Ascending aorta (tissue), 2 donors: Measurements from ENCODE around the gene GRM5. TPM values are rescaled to one million over a fixed set of nuclear protein-coding genes. Genes with fewer than 3 reads are reported as not detected.

Experiments used
- DNase-seq, 2 donors: peaks; one replicate each; pipeline ENCODE4 v3.0.0-alpha.2; 2019; ENCODE audit warnings: low spot score in 2 of 2
- H3K27ac ChIP-seq, 2 donors: fragments of 200-600 bp; sonication (generic); one replicate each; pipeline ENCODE4 v1.5.1; 2016 to 2017; ENCODE audit warnings: mild to moderate bottlenecking in 1 of 2
- H3K27me3 ChIP-seq: fragments of 200-600 bp; sonication (generic); one replicate; pipeline ENCODE4 v1.5.1; 2017
- H3K36me3 ChIP-seq, 2 donors: fragments of 200-600 bp; sonication (generic); one replicate each; pipeline ENCODE4 v1.5.1; 2016
- H3K4me1 ChIP-seq, 2 donors: fragments of 200-600 bp; sonication (generic); one replicate each; pipeline ENCODE4 v1.5.1; 2016 to 2017; ENCODE audit warnings: mild to moderate bottlenecking in 1 of 2
- H3K4me3 ChIP-seq, 2 donors: fragments of 200-600 bp; sonication (generic); one replicate each; pipeline ENCODE4 v1.5.1; 2016 to 2017; ENCODE audit warnings: mild to moderate bottlenecking in 1 of 2
- H3K9me3 ChIP-seq, 2 donors: fragments of 200-600 bp; sonication (generic); one replicate each; pipeline ENCODE4 v1.5.1; 2016
- CTCF ChIP-seq, 3 experiments: fragments of 200-600 bp in 2 of 3; fragments of 450-650 bp in 1 of 3; sonication (generic) in 2 of 3; IDR thresholded peaks; one replicate each; pipeline ENCODE4 v1.5.1; 2016 to 2019; ENCODE audit warnings: antibody characterized with exemption in 3 of 3, mild to moderate bottlenecking in 1 of 3, moderate library complexity in 1 of 3
- intact Hi-C: fragments of 100-400 bp; cut with DNase I; formaldehyde crosslinking; loops from one replicate; pipeline ENCODE4 v1.15.1; 2023
- total RNA-seq: library from RNA; depleted of rRNA; stranded (reverse); fragments of >200 nt; gene quantifications from one replicate; pipeline ENCODE4 v1.1.0, GENCODE V29; 2016

Gene GRM5
- total RNA-seq, 1 donor from 2014 or later: 10.2 TPM

DNA sequence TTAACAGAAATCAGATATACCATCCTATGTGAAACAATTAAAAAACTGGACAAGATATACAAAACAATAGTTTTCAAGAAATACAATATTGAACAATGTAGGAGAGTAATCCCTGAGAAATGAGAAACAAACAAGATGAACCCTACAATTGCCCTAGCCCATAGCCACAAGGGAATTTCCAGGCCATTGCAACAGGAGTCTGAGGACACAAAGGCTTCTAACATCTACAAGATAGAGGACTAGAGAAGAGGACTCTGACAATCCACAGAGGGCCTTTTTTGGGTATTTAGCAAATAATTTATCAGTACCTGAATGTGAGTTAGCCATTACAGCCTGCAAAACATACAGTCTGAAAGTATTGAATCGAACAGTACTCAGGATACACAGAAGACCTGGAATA is 251.7 kb downstream of the GRM5 start:
- Histone ChIP-seq H3K27me3 (no peaks in the 10 kb centered on the region), H3K27ac (no peak overlapping the region), H3K4me3 (no peak overlapping the region), H3K4me1 (no peaks in the 10 kb centered on the region), H3K36me3 (no peaks in the 10 kb centered on the region), H3K9me3 (no peaks in the 10 kb centered on the region)
- intact Hi-C loops: no loop called here
- no peak for TF ChIP-seq CTCF (IDR thresholded peaks at IDR 0.05)
- no peak for DNase-seq

DNA sequence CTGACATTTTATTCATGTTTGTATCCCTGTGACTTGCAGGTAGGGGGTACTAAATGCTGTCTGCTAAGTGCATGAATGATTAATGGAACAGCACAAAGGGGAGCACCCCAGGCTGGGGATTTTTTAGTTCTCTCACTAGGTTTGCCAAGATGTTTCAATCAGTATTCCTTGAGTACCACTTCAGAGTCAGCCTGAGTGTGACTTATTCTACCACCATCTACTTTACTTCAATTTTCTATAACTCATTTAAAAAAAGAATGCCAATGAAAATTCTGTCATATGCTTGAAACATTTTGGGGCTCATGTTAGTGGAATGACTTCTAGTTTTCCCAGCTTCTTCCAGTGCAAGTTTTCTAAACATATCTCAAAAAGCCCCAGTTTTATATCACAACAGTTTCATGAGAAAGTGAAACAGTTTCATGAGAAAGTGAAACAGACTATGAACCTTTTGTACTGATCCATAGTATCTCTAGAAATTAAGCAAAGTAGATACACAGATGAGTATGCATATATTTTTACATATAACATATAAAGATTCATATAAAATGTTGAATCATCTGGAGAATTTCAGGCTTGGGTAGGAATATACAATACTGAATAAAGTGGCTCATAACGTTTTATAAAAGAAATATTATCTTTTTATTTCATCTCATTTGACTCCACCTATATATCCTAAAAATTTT is 252.4 kb downstream of the GRM5 start:
- H3K27me3 ChIP-seq: no peaks in the 10 kb centered on the region
- no peaks in the 10 kb centered on the region for H3K36me3 ChIP-seq
- H3K4me1 ChIP-seq: no peaks in the 10 kb centered on the region
- H3K9me3 ChIP-seq: no peaks in the 10 kb centered on the region
- no peak for DNase-seq
- no peak overlapping the region for H3K27ac ChIP-seq
- no peak for TF ChIP-seq CTCF (IDR thresholded peaks at IDR 0.05)
- intact Hi-C loops: no loop called here
- H3K4me3 ChIP-seq: no peak overlapping the region

DNA sequence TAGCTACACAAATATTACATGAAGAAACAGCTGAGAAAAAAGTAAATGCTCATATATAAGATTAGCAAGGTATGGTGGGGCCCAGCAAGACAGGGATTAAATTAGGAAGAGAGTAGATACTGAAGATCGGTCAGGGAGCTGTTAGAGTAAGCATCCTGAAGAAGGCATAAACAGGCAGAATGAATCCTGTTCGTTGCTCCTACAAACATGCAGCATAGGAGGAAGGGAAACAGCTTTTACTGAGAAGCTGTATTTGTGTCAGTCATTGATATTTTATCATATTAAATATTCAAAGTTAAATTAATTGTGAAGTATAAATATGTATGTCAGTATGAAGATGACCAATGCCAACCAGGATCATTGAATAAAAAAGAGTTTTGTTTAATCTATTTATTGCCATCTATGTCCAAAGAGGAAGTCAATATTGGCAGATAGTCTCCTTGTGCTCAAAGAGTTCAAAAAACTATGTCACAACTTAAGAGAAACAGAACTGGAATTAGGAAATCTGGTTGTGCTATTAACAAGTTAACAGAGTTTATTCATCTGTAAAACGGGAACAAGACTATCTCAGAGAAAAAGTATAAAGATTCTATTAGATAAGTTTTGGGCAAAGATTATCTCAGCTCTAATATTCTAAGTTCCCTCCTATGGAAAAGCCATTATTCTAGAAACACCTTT is 255.2 kb downstream of the GRM5 start:
- no peaks in the 10 kb centered on the region for H3K9me3 ChIP-seq
- TF ChIP-seq CTCF (IDR thresholded peaks at IDR 0.05): no peak
- no peaks in the 10 kb centered on the region for H3K4me1 ChIP-seq
- intact Hi-C loops: no loop called here
- no peak overlapping the region for H3K27ac ChIP-seq
- H3K27me3 ChIP-seq: no peaks in the 10 kb centered on the region
- no peak for DNase-seq
- no peaks in the 10 kb centered on the region for H3K36me3 ChIP-seq
- no peak overlapping the region for H3K4me3 ChIP-seq

- Histone ChIP-seq H3K27ac (no peak overlapping the region), H3K36me3 (no peaks in the 10 kb centered on the region), H3K4me1 (no peaks in the 10 kb centered on the region), H3K4me3 (no peak overlapping the region), H3K9me3 (no peaks in the 10 kb centered on the region), H3K27me3 (no peaks in the 10 kb centered on the region)
- no peak for DNase-seq
- TF ChIP-seq CTCF (IDR thresholded peaks at IDR 0.05): no peak
- intact Hi-C loops: no loop called here
These were observed 256.7 kb downstream of the GRM5 start for GRCh38 chr11:88809126-88809525.

DNA sequence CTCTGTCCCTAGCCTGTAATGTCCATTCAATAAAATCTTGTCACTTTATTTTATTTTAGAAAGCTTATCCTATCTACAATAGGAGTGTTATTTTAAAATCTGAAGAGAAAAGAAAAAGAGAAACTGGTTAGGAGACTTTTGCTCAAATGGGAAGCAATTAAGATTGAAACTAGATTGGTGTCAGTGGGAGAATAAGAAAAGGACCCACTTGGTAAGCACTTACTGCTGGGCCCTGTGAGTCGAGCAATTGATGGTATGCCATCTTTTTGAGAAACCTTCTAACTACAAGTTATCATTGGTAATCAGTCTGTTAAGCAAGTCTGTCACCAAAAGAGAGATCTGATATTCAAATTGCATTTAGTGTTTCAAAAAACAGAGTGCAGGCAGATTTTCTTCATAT is 258.4 kb downstream of the GRM5 start:
- Histone ChIP-seq H3K4me1 (no peaks in the 10 kb centered on the region), H3K36me3 (no peaks in the 10 kb centered on the region), H3K27ac (no peak overlapping the region), H3K27me3 (no peaks in the 10 kb centered on the region), H3K9me3 (no peaks in the 10 kb centered on the region), H3K4me3 (no peak overlapping the region)
- intact Hi-C loops: no loop called here
- DNase-seq: no peak
- no peak for TF ChIP-seq CTCF (IDR thresholded peaks at IDR 0.05)
